Measurements from ENCODE around the gene PXDN. TPM values are rescaled to one million over a fixed set of nuclear protein-coding genes. Genes with fewer than 3 reads are reported as not detected.
"Not testable (repeated sequence)": the region's sequence is repeated elsewhere in the genome, so short reads cannot be mapped to it uniquely, and the experiment has no call there.

Gene PXDN
- total RNA-seq, 2 donors from 2014 or later = not detected

DNA sequence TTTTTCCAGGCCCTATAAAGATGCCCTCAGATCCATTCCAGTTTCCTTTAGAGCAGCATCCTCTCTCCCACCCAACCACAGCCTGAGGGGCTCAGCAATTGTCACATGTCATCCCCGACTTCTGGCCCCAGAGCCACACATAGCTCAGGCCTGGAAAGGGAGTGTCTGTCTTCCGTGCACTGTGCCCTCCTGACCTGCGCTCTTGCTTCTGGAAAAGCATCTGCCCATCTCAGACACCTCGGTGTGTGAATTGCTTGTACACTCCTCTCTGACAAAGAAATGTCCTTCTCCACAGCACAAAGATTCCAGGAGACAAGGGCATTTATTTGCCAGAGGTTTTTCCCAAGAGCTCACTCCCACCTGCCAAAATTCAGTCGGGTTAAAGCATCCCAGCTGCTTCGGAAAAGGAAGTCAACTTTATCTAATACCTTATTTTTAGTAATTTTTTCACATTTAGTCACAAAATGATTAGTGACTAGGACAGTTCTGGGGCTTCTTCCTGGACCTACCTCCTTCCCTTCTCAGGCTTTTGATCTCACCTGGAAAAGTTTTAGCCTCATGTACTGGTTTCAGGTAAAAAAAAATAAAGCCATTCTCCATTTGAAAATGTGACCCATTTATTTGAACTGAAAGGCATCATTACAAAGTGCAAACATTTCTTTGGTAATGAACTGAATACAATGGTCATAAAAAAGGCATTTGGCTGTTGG lies 112.9 kb downstream of the PXDN start:
- H3K36me3 Mint-ChIP-seq (ENCODE audit: low read depth) = no peaks in the 10 kb centered on the region
- H3K27me3 Mint-ChIP-seq = peaks cover 11% of the 10 kb centered on the region
- H3K4me1 Mint-ChIP-seq = no peaks in the 10 kb centered on the region
- no peak for ATAC-seq (replicated peaks)
- H3K27ac Mint-ChIP-seq = no peak overlapping the region
- H3K4me3 Mint-ChIP-seq = no peak overlapping the region
- H3K9me3 Mint-ChIP-seq = no peaks in the 10 kb centered on the region

DNA sequence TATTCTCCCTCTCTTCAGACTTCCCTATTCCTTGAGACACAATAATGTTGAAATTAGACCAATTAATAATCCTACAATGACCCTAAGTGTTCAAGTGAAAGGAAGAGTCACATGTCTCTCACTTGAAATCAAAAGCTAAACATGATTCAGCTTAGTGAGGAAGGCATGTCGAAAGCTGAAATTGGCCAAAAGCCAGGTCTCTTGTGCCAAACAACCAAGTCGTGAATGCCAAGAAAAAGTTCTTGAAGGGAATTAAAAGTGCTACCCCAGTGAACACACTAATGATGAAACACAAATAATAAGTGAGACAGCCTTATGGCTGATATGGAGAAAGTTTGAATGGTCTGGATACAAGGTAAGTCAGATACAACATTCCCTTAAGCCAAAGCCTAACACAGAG lies 115.4 kb downstream of the PXDN start:
- Mint-ChIP-seq H3K27ac (no peak overlapping the region), H3K27me3 (peaks cover 16% of the 10 kb centered on the region), H3K9me3 (no peaks in the 10 kb centered on the region), H3K4me3 (no peak overlapping the region), H3K36me3 (ENCODE audit: low read depth) (no peaks in the 10 kb centered on the region), H3K4me1 (no peaks in the 10 kb centered on the region)
- ATAC-seq (replicated peaks) = no peak

DNA sequence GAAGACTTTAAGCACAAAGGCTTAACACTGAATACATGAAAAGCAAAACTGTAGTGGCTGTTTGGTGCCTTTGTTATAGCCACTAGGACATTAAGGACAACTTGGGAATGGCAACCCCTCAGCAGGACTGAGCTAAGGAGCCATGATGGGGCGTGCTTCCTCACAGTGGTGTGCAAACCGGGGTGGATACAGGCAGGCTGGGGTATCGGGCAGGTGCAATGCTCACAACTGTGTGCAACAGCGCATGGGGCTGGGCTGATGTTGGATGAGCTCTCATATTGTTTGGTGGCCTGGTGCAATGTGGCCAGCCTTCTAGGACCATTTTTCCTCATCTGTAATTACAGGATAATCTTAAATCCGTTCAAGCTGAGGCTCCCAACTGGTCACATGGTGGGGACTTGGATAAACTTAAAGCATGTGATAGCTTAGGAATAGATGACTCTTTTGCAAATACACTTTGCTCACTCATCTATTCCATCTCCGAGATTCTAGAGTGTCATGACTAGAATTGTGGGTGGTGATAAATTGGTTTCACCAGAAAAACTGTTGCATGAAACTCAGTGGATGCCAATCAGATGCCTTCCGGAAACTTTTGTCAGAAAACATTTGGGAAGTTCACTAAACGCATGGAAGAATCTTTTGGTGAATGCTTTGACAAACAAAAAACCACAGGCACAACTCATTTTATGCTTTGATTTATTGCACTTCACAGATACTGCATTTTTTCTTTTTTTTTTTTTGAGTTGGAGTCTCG lies 116.5 kb downstream of the PXDN start:
- Mint-ChIP-seq H3K4me1 (no peaks in the 10 kb centered on the region), H3K27me3 (peaks cover 20% of the 10 kb centered on the region), H3K27ac (no peak overlapping the region), H3K36me3 (ENCODE audit: low read depth) (no peaks in the 10 kb centered on the region), H3K4me3 (no peak overlapping the region), H3K9me3 (peaks cover 3% of the 10 kb centered on the region)
- no peak for ATAC-seq (replicated peaks)

DNA sequence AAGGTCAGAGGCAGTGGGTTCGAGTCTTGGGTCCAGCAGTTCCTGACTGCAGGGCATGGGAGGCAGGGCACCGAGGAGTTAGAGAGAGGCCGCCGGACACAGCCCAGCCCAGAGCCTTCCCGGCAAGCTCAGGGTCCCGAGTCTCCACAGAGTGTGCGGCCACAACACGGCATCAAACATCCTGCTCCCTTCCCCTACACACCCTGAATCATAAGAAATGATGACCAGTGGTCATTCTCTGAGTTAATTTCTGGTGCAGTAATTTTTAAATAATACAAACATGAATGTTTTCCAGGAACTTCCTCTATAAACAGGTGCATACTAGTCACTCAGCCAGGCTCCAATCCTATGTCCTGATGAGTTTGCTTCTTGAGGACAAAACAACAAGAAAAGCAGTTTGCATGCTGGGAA lies 118.0 kb downstream of the PXDN start:
- Mint-ChIP-seq H3K36me3 (ENCODE audit: low read depth) (no peaks in the 10 kb centered on the region), H3K4me3 (no peak overlapping the region)
- ATAC-seq (replicated peaks) = no peak

DNA sequence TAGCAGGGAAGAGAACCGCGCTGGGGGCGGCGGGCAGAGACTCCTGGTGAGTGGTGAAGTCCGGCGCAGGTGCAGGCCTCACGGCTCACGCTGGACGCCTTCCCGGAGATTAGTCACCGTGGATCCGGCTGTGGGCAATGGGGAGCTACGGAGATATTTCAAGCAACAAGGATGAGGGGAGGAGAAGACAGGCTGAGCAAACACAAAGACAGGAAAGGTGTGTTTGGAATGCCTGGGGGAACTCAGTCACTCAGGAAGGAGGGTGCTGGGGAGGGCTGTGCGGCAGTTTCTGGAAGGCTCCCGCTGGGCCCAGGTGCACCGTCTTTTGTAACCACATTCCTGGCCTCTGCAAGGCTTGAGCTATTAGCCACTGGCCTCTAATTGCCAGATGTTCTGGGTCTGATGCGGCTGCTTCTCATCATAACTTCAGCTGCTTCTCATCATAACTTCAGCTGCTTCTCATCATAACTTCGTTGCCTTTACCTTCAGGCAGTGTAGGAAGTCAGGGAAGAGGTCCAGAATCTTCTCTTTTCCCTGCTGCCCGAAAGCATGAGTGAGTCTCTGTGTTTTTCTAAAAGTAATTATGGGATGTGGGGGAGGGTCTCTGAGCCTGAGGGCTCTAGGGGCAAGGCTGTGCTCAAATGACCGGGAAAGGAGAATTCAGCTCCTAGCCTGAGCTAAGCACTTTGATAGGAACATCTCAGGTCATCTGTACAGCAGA lies 118.9 kb downstream of the PXDN start:
- no peak for ATAC-seq (replicated peaks)
- Mint-ChIP-seq H3K27me3 (peaks cover 16% of the 10 kb centered on the region), H3K4me3 (no peak overlapping the region), H3K4me1 (no peaks in the 10 kb centered on the region), H3K27ac (no peak overlapping the region), H3K36me3 (ENCODE audit: low read depth) (no peaks in the 10 kb centered on the region), H3K9me3 (peaks cover 3% of the 10 kb centered on the region)

More for the DNA sequence above, 118.0 kb downstream of the PXDN start:
- peaks cover 3% of the 10 kb centered on the region for H3K9me3 Mint-ChIP-seq
- H3K4me1 Mint-ChIP-seq = no peaks in the 10 kb centered on the region
- H3K27ac Mint-ChIP-seq = no peak overlapping the region
- peaks cover 16% of the 10 kb centered on the region for H3K27me3 Mint-ChIP-seq

DNA sequence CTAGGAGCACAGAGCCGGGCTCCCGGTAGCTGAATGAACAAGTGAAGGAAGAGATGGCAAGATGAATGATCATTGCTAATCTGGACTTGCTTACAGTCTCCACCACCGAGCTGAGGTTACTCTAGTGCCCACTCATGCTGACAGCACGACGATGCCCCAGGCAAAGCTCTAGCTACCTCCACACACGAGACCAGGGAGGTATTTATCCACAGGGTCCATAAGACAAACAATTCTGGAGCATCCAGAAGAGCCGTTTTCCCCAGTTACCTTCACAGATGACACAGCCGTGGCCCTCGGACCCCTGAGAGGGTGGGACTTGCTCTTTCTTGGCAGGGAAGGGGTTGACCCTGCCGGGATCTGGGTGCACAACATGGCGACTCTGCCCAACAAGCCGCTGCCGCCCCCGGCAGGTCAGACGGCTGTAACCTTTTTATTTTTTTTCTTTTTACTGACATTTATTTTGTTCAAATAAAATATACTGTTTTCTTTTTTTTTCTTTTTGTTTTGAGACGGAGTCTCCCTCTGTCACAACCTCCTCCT lies 120.3 kb downstream of the PXDN start:
- H3K9me3 Mint-ChIP-seq = peaks cover 3% of the 10 kb centered on the region
- no peaks in the 10 kb centered on the region for H3K4me1 Mint-ChIP-seq
- no peak overlapping the region for H3K27ac Mint-ChIP-seq
- no peak for ATAC-seq (replicated peaks)
- H3K27me3 Mint-ChIP-seq = peaks cover 15% of the 10 kb centered on the region
- H3K36me3 Mint-ChIP-seq (ENCODE audit: low read depth) = no peaks in the 10 kb centered on the region
- H3K4me3 Mint-ChIP-seq = no peak overlapping the region

DNA sequence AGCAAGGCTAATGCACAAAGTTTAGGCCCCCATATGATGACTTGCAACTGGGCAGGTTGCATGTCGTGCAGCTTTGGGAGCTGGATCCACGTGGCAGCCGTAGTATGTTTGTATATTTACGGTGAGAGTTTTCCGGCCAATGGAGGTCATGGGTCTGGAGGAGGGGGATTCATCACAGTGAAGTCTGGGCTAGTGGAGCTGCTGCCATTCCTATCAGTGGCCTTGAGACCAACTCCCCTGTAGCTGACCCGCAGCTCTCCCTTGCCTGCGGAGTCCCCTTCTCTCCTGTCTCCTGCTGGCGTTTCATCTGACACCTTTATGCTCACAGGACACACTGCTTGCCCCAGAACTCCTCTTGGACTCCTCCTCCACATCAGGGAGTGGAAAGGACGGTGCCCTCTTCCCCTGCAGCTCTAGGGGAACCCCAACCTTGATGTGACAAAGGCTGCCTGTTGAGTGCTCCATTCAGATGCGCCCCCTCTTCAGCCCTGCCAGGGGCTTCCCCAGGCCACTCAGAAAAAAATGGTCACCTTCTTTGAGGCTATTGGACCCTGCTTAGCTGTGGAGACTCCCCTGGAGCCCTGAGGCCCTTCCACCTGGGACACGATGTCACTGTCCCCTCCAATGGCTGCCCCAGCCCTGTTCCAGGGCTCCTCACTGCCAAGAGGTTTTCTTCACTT lies 121.7 kb downstream of the PXDN start:
- no peak for ATAC-seq (replicated peaks)
- Mint-ChIP-seq H3K4me3 (no peak overlapping the region), H3K27ac (no peak overlapping the region), H3K27me3 (peaks cover 11% of the 10 kb centered on the region), H3K36me3 (ENCODE audit: low read depth) (no peaks in the 10 kb centered on the region), H3K4me1 (no peaks in the 10 kb centered on the region), H3K9me3 (peaks cover 3% of the 10 kb centered on the region)

DNA sequence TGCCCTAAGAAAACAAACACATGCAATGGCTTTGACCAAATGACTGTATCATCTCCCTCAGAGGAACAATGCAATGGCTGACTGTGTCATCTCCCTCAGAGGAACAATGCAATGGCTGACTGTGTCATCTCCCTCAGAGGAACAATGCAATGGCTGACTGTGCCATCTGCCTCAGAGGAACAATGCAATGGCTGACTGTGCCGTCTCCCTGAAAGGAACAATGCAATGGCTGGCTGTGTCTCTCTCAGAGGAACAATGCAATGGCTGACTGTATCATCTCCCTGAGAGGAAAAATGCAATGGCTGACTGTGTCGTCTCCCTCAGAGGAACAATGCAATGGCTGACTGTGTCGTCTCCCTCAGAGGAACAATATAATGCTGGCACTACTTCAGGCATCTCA lies 122.3 kb downstream of the PXDN start:
- H3K4me1 Mint-ChIP-seq; H3K36me3 Mint-ChIP-seq (ENCODE audit: low read depth); H3K27ac Mint-ChIP-seq; H3K9me3 Mint-ChIP-seq; H3K4me3 Mint-ChIP-seq; ATAC-seq (replicated peaks); H3K27me3 Mint-ChIP-seq: not testable (repeated sequence)

DNA sequence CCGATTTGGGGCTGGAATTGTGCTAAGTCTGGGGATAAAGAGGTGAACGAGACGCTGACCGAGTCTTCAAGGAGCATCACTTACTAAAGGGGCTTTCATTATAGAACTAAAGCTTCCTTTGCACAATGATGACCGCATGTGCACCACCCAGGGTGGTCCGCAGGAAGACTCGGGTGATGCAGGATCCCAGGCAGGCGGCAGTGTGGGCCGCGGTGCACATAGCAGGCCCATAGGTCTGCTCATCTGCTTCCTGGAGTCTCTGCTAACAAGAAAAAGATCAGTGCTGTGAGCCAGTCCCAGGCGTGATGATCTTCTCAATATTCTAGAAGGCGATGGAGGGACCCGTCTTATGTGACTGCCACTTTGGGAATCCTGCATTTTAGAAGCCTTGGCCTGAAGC lies 122.8 kb downstream of the PXDN start:
- Mint-ChIP-seq H3K27ac (no peak overlapping the region), H3K36me3 (ENCODE audit: low read depth) (no peaks in the 10 kb centered on the region), H3K4me1 (no peaks in the 10 kb centered on the region), H3K9me3 (peaks cover 3% of the 10 kb centered on the region), H3K4me3 (no peak overlapping the region), H3K27me3 (peaks cover 9% of the 10 kb centered on the region)
- ATAC-seq (replicated peaks) = no peak

DNA sequence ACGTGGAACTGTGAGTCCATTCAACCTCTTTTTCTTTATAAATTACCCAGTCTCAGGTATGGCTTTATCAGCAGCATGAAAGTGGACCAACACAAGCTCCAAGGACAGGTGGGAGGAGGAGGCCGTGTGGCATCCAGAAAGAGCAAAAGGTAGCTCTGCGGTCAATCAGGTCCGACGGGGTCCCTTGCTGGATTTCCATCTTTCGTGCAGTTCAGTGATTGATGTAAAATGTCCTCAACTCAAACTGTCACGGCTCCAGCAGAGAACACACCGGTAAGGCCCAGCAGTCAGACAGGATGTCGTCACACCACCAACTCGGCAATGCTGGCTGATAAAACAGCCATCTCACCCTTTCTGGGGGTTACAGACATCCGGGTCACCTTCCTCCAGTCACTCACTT lies 123.3 kb downstream of the PXDN start:
- Mint-ChIP-seq H3K27ac (no peak overlapping the region), H3K27me3 (peaks cover 6% of the 10 kb centered on the region), H3K36me3 (ENCODE audit: low read depth) (no peaks in the 10 kb centered on the region), H3K9me3 (peaks cover 3% of the 10 kb centered on the region), H3K4me1 (no peaks in the 10 kb centered on the region), H3K4me3 (no peak overlapping the region)
- ATAC-seq (replicated peaks) = no peak

DNA sequence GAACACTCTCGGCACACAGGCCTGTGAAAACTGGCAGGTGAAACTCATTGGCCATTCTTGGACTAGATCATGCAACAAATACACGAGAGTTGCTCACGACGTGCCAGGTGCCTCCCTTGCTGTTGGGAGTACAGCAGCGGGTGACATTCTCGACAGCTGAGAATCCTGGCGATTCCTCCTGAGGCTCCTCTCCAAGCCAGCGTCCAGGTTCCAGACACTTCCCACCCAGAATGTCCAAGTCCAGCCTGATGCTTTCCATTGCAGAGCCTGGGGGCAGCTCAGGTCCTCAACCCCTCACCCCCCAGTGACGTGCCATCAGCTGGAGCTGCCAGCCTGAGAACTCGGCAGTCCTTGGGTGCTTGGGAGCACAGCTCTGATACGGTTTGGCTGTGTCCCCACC lies 124.2 kb downstream of the PXDN start:
- Mint-ChIP-seq H3K27me3 (peaks cover 4% of the 10 kb centered on the region), H3K27ac (no peak overlapping the region), H3K4me1 (no peaks in the 10 kb centered on the region), H3K4me3 (no peak overlapping the region), H3K9me3 (peaks cover 3% of the 10 kb centered on the region), H3K36me3 (ENCODE audit: low read depth) (no peaks in the 10 kb centered on the region)
- ATAC-seq (replicated peaks) = no peak

DNA sequence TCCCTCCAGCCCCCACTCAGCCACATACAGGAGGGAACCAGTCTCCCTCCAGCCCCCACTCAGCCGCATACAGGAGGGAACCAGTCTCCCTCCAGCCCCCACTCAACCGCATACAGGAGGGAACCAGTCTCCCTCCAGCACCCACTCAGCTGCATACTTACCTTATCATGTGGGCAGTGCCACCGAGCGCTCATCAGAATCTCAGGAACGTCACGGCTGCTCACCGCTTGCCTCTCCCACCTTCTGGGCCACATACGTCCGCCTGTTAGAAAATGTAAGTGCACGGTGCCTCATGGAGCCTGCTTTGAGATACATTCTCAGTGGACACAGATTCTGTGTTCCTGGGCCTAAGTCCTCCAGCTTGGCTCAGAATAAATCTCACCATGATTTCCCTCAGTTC lies 124.8 kb downstream of the PXDN start:
- H3K9me3 Mint-ChIP-seq = peaks cover 4% of the 10 kb centered on the region
- peaks cover 5% of the 10 kb centered on the region for H3K27me3 Mint-ChIP-seq
- no peak overlapping the region for H3K4me3 Mint-ChIP-seq
- H3K36me3 Mint-ChIP-seq (ENCODE audit: low read depth) = no peaks in the 10 kb centered on the region
- H3K4me1 Mint-ChIP-seq = no peaks in the 10 kb centered on the region
- ATAC-seq (replicated peaks) = no peak
- no peak overlapping the region for H3K27ac Mint-ChIP-seq

DNA sequence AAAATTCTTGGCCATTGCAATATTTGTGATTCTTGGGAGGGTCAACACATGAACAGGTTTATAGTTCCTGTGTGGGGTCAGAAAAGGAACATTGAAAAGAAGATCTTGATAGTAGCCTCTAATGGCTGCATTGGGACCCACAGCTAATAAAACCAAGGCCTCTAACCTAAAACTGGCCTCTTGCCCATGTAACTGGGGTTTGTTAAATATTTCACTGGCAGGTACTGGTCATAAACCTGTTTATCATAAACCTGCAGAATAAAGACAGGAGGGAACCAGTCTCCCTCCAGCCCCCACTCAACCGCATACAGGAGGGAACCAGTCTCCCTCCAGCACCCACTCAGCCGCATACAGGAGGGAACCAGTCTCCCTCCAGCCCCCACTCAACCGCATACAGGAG lies 125.3 kb downstream of the PXDN start:
- Mint-ChIP-seq H3K4me1 (no peaks in the 10 kb centered on the region), H3K36me3 (ENCODE audit: low read depth) (no peaks in the 10 kb centered on the region), H3K27ac (no peak overlapping the region), H3K27me3 (peaks cover 7% of the 10 kb centered on the region), H3K4me3 (no peak overlapping the region), H3K9me3 (peaks cover 7% of the 10 kb centered on the region)
- no peak for ATAC-seq (replicated peaks)

DNA sequence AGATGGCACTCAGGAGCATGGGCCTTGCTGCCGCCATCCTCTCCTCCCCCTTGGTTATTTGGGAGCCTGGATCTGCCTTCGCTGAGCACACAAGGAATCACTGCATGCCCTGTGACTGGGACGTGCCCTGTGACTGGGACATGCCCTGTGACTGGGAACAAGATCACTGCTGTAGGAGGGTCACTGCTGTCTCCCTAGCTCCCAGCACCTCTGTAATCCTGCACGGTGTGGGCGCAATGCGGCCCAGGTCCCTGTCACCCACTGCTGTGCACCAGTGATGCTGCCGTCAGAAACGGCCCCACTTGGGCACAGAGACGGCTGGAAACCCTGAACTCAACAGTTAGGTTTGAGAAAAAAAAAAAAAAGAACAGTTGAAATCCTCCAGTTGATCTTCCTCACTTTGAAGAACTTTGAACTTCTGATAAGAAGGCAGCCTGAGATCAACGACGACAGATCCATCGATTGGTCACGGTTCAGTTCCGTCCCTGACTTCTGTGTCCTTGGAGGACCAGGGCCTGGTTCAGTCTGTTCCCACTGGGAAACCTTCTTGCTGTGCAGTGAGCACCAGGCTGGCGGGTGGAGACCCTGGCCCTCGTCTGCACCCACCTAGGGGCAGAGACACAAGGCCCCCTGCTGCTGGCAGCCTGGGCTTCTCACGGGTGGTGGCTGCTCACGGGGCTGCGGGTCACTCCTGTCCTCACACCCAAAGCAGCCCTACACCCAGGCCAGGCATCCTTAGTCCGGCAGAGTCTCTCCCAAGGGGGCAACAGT lies 125.9 kb downstream of the PXDN start:
- peaks cover 7% of the 10 kb centered on the region for H3K9me3 Mint-ChIP-seq
- peaks cover 7% of the 10 kb centered on the region for H3K27me3 Mint-ChIP-seq
- H3K4me1 Mint-ChIP-seq = no peaks in the 10 kb centered on the region
- no peaks in the 10 kb centered on the region for H3K36me3 Mint-ChIP-seq (ENCODE audit: low read depth)
- no peak for ATAC-seq (replicated peaks)
- H3K4me3 Mint-ChIP-seq = no peak overlapping the region
- no peak overlapping the region for H3K27ac Mint-ChIP-seq
